Left ventricle myocardium inferior (tissue), 1 donor: ENCODE measurements around the gene ZXDC. TPM values are rescaled to one million over a fixed set of nuclear protein-coding genes. Genes with fewer than 3 reads are reported as not detected.

Experiments used
- DNase-seq: peaks from one replicate; pipeline ENCODE4 v3.0.0-alpha.2; 2020
- H3K27ac ChIP-seq: fragments of 200-600 bp; replicated peaks from 2 replicates; pipeline ENCODE4 v1.8.0; 2021
- H3K27me3 ChIP-seq: fragments of 200-600 bp; 2 replicates; pipeline ENCODE4 v1.8.0; 2021; ENCODE audit warnings: low read depth
- H3K36me3 ChIP-seq: fragments of 200-600 bp; 2 replicates; pipeline ENCODE4 v1.8.0; 2021
- H3K4me1 ChIP-seq: fragments of 200-600 bp; 2 replicates; pipeline ENCODE4 v1.8.0; 2021
- H3K4me3 ChIP-seq: fragments of 200-600 bp; 2 replicates; pipeline ENCODE4 v1.8.0; 2021; ENCODE audit warnings: mild to moderate bottlenecking, moderate library complexity
- H3K9me3 ChIP-seq: fragments of 200-600 bp; replicated peaks from 2 replicates; pipeline ENCODE4 v1.8.0; 2021
- CTCF ChIP-seq: fragments of 200-600 bp; IDR thresholded peaks from 2 replicates; pipeline ENCODE4 v1.8.0; 2021; ENCODE audit warnings: antibody characterized with exemption, mild to moderate bottlenecking, borderline replicate concordance
- intact Hi-C: fragments of 100-400 bp; cut with micrococcal nuclease; formaldehyde crosslinking; loops from one replicate; pipeline ENCODE4 v1.11.0; 2022
- total RNA-seq: library from RNA; stranded (reverse); fragmentation: NEBNext Ultra II Directional; extraction: Animal tissue kit (Norgen Biotek cat#: 25700); gene quantifications from one replicate; pipeline ENCODE4 v1.2.1, GENCODE V29; 2021
- donor health status: DM: no; HTN: yes; CAD: no; lungs with severe emphysema.

ZXDC gene
- total RNA-seq, 1 donor from 2014 or later, result 15.6 TPM

- no peak for TF ChIP-seq CTCF
- no peak for DNase-seq
- H3K27ac ChIP-seq, result no peak overlapping the region
- H3K27me3 ChIP-seq, result no peaks in the 10 kb centered on the region
- peaks cover 57% of the 10 kb centered on the region for H3K36me3 ChIP-seq
- no peak overlapping the region for H3K4me3 ChIP-seq
- no peaks in the 10 kb centered on the region for H3K9me3 ChIP-seq
- peaks cover 25% of the 10 kb centered on the region for H3K4me1 ChIP-seq
- intact Hi-C loops, result no loop called here
These were observed 38.6 kb downstream of the ZXDC start for GRCh38 chr3:126436826-126437717.

GRCh38 chr3:126435456-126436315 lies 40.0 kb downstream of the ZXDC start:
- peaks cover 51% of the 10 kb centered on the region for H3K36me3 ChIP-seq
- TF ChIP-seq CTCF, result no peak

GRCh38 chr3:126434931-126435411 lies 40.7 kb downstream of the ZXDC start:
- peaks cover 49% of the 10 kb centered on the region for H3K36me3 ChIP-seq
- intact Hi-C loops, result no loop called here
- peaks cover 16% of the 10 kb centered on the region for H3K4me1 ChIP-seq
- no peak for TF ChIP-seq CTCF
- peaks cover 17% of the 10 kb centered on the region for H3K9me3 ChIP-seq
- DNase-seq, result no peak
- no peaks in the 10 kb centered on the region for H3K27me3 ChIP-seq
- H3K4me3 ChIP-seq, result no peak overlapping the region
- H3K27ac ChIP-seq, result no peak overlapping the region

More at GRCh38 chr3:126435456-126436315, 40.0 kb downstream of the ZXDC start:
- intact Hi-C loops, result no loop called here
- Histone ChIP-seq H3K27me3 (no peaks in the 10 kb centered on the region), H3K9me3 (peaks cover 10% of the 10 kb centered on the region), H3K4me3 (no peak overlapping the region), H3K4me1 (peaks cover 16% of the 10 kb centered on the region), H3K27ac (no peak overlapping the region)
- no peak for DNase-seq

GRCh38 chr3:126434264-126434590 lies 41.5 kb downstream of the ZXDC start:
- Histone ChIP-seq H3K27ac (no peak overlapping the region), H3K27me3 (no peaks in the 10 kb centered on the region), H3K9me3 (peaks cover 22% of the 10 kb centered on the region), H3K4me3 (no peak overlapping the region), H3K4me1 (peaks cover 16% of the 10 kb centered on the region), H3K36me3 (peaks cover 42% of the 10 kb centered on the region)
- DNase-seq, result no peak
- TF ChIP-seq CTCF, result no peak
- intact Hi-C loops, result no loop called here

- TF ChIP-seq CTCF, result no peak
- Histone ChIP-seq H3K9me3 (peaks cover 26% of the 10 kb centered on the region), H3K36me3 (peaks cover 36% of the 10 kb centered on the region), H3K4me1 (peaks cover 16% of the 10 kb centered on the region), H3K4me3 (no peak overlapping the region), H3K27me3 (no peaks in the 10 kb centered on the region), H3K27ac (peak overlapping the region; percentile 64)
- DNase-seq, result peak; percentile 78
- intact Hi-C loops, result no loop called here
These were observed 42.0 kb downstream of the ZXDC start for GRCh38 chr3:126433496-126434263.
